Glutamatergic neuron (in vitro differentiated cells): ENCODE measurements around the gene TOX2. TPM values are rescaled to one million over a fixed set of nuclear protein-coding genes. Genes with fewer than 3 reads are reported as not detected.

ENCODE experiments used
- DNase-seq: peaks from one replicate; pipeline ENCODE4 v3.0.0; 2022
- H3K27ac Mint-ChIP-seq: one replicate; pipeline ENCODE4 v1.8.0; 2020; ENCODE audit warnings: mild to moderate bottlenecking, mixed read lengths, inconsistent platforms; ENCODE audit not compliant: unreplicated experiment
- H3K27me3 Mint-ChIP-seq: one replicate; pipeline ENCODE4 v1.8.0; 2020; ENCODE audit warnings: mild to moderate bottlenecking, moderate library complexity, mixed read lengths, inconsistent platforms; ENCODE audit not compliant: unreplicated experiment
- H3K36me3 Mint-ChIP-seq: one replicate; pipeline ENCODE4 v1.8.0; 2020; ENCODE audit warnings: mild to moderate bottlenecking, mixed read lengths, inconsistent platforms; ENCODE audit not compliant: unreplicated experiment
- H3K4me1 Mint-ChIP-seq: one replicate; pipeline ENCODE4 v1.8.0; 2020; ENCODE audit warnings: mild to moderate bottlenecking, low read depth, mixed read lengths, inconsistent platforms; ENCODE audit not compliant: unreplicated experiment
- H3K4me3 Mint-ChIP-seq: one replicate; pipeline ENCODE4 v1.8.0; 2020; ENCODE audit warnings: mild to moderate bottlenecking, mixed read lengths, inconsistent platforms; ENCODE audit not compliant: unreplicated experiment
- H3K9me3 Mint-ChIP-seq: one replicate; pipeline ENCODE4 v1.8.0; 2020; ENCODE audit warnings: mild to moderate bottlenecking, moderate library complexity, mixed read lengths, inconsistent platforms; ENCODE audit not compliant: unreplicated experiment
- total RNA-seq: library from RNA; stranded (reverse); fragmentation: NEBNext Ultra II Directional; extraction: Animal tissue kit (Norgen Biotek cat#: 25700); gene quantifications from one replicate; pipeline ENCODE4 v1.2.1, GENCODE V29; 2021; ENCODE audit not compliant: unreplicated experiment
- TF ChIP-seq, protein P1 (sequence below): fragments of 200-600 bp; sonication (generic); IDR thresholded peaks from one replicate; pipeline ENCODE4 v1.5.0; 2021; ENCODE audit not compliant: partially characterized antibody, unreplicated experiment

The TOX2 gene
- total RNA-seq, 1 donor from 2014 or later, result 11.0 TPM

DNA sequence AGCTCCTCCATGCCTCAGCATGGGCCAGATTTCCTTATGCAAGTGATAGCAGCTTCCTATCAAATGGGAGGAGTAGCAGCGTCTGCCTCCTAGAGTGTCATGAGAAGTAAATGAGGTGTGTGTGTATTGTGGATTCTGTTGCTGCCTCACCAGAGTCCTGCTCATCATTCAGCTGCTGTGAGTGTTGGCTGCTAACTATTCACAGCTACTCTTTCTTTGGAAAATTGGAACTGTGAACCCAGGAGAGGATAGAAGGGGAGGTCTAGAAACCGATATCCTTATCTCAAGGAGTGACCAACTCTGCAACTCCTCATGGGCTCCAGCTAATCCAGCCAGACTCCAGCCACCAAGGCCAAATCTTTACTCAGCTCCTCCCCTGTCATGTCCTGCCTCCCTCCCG lies 63.3 kb downstream of the TOX2 start:
- H3K4me3 Mint-ChIP-seq, result no peak overlapping the region
- H3K9me3 Mint-ChIP-seq, result no peaks in the 10 kb centered on the region
- no peak overlapping the region for H3K27ac Mint-ChIP-seq
- H3K4me1 Mint-ChIP-seq, result no peaks in the 10 kb centered on the region
- DNase-seq, result no peak
- no peaks in the 10 kb centered on the region for H3K36me3 Mint-ChIP-seq
- TF ChIP-seq, protein P1, sequence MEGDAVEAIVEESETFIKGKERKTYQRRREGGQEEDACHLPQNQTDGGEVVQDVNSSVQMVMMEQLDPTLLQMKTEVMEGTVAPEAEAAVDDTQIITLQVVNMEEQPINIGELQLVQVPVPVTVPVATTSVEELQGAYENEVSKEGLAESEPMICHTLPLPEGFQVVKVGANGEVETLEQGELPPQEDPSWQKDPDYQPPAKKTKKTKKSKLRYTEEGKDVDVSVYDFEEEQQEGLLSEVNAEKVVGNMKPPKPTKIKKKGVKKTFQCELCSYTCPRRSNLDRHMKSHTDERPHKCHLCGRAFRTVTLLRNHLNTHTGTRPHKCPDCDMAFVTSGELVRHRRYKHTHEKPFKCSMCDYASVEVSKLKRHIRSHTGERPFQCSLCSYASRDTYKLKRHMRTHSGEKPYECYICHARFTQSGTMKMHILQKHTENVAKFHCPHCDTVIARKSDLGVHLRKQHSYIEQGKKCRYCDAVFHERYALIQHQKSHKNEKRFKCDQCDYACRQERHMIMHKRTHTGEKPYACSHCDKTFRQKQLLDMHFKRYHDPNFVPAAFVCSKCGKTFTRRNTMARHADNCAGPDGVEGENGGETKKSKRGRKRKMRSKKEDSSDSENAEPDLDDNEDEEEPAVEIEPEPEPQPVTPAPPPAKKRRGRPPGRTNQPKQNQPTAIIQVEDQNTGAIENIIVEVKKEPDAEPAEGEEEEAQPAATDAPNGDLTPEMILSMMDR, result no peak
- H3K27me3 Mint-ChIP-seq, result peaks cover 1% of the 10 kb centered on the region

- no peak overlapping the region for H3K4me3 Mint-ChIP-seq
These were observed 65.0 kb downstream of the TOX2 start for GRCh38 chr20:43979576-43980105.

GRCh38 chr20:43981540-43981939 lies 66.9 kb downstream of the TOX2 start:
- no peak overlapping the region for H3K27ac Mint-ChIP-seq
- H3K4me1 Mint-ChIP-seq, result no peaks in the 10 kb centered on the region
- no peaks in the 10 kb centered on the region for H3K9me3 Mint-ChIP-seq
- TF ChIP-seq, protein P1, result no peak
- H3K36me3 Mint-ChIP-seq, result no peaks in the 10 kb centered on the region
- no peaks in the 10 kb centered on the region for H3K27me3 Mint-ChIP-seq
- H3K4me3 Mint-ChIP-seq, result no peak overlapping the region
- no peak for DNase-seq

More at GRCh38 chr20:43979576-43980105, 65.0 kb downstream of the TOX2 start:
- Mint-ChIP-seq H3K27ac (no peak overlapping the region), H3K36me3 (no peaks in the 10 kb centered on the region), H3K4me1 (no peaks in the 10 kb centered on the region), H3K27me3 (no peaks in the 10 kb centered on the region), H3K9me3 (no peaks in the 10 kb centered on the region)
- no peak for DNase-seq
- TF ChIP-seq, protein P1, result no peak

- H3K27ac Mint-ChIP-seq, result no peak overlapping the region
- no peaks in the 10 kb centered on the region for H3K36me3 Mint-ChIP-seq
- TF ChIP-seq, protein P1, result no peak
- H3K9me3 Mint-ChIP-seq, result no peaks in the 10 kb centered on the region
- H3K4me1 Mint-ChIP-seq, result no peaks in the 10 kb centered on the region
- no peak overlapping the region for H3K4me3 Mint-ChIP-seq
- DNase-seq, result no peak
- H3K27me3 Mint-ChIP-seq, result no peaks in the 10 kb centered on the region
These were observed 67.4 kb downstream of the TOX2 start for GRCh38 chr20:43982016-43982415.

DNA sequence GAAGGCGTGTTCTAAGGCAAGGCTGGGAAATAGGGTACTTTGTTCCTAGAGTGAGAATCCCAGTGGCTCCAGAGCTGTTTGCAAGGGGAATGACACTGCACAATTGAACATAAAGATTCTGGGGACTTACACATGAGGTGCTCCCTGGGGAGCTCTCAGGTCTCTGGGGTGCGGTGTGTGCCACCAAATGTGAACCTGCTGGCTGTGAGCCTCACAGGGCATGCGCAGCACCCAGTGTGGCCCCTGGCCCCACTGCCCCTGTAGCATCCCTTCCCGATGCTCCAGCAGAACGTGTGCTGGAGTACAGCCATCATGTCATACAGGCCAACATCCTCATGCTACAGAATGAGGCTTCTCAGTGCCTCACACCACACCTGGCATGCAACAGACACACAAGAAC lies 68.2 kb downstream of the TOX2 start:
- DNase-seq, result no peak
- H3K27ac Mint-ChIP-seq, result no peak overlapping the region
- no peaks in the 10 kb centered on the region for H3K36me3 Mint-ChIP-seq

More for the DNA sequence above, 68.2 kb downstream of the TOX2 start:
- Mint-ChIP-seq H3K4me1 (no peaks in the 10 kb centered on the region), H3K27me3 (no peaks in the 10 kb centered on the region), H3K4me3 (no peak overlapping the region), H3K9me3 (no peaks in the 10 kb centered on the region)
- TF ChIP-seq, protein P1, result no peak
